Neural progenitor cell (in vitro differentiated cells): ENCODE results near the gene SNX15. TPM values are rescaled to one million over a fixed set of nuclear protein-coding genes. Genes with fewer than 3 reads are reported as not detected.

Experiments used
- DNase-seq: peaks from one replicate; pipeline ENCODE4 v3.0.0-alpha.2; 2016; ENCODE audit warnings: low spot score
- H2AFZ ChIP-seq: fragments of 200-600 bp; sonication (generic); replicated peaks from 2 replicates; pipeline ENCODE4 v1.6.1; 2016; ENCODE audit warnings: antibody characterized with exemption
- H3F3A ChIP-seq: fragments of 200-600 bp; sonication (generic); 2 replicates; pipeline ENCODE4 v1.6.1; 2016; ENCODE audit warnings: antibody characterized with exemption, low read depth
- H3K27ac ChIP-seq: fragments of 200-600 bp; sonication (generic); 2 replicates; pipeline ENCODE4 v1.5.1; 2016; ENCODE audit warnings: mild to moderate bottlenecking
- H3K27me3 ChIP-seq: fragments of 200-600 bp; sonication (generic); 2 replicates; pipeline ENCODE4 v1.6.1; 2016; ENCODE audit warnings: mild to moderate bottlenecking, moderate library complexity
- H3K36me3 ChIP-seq: fragments of 200-600 bp; sonication (generic); 2 replicates; pipeline ENCODE4 v1.5.1; 2016
- H3K4me1 ChIP-seq: fragments of 200-600 bp; sonication (generic); 2 replicates; pipeline ENCODE4 v1.6.1; 2016; ENCODE audit warnings: mixed run types
- H3K4me2 ChIP-seq: fragments of 200-600 bp; sonication (generic); 2 replicates; pipeline ENCODE4 v1.6.1; 2016
- H3K4me3 ChIP-seq: fragments of 200-600 bp; sonication (generic); 2 replicates; pipeline ENCODE4 v1.5.1; 2016
- H3K79me2 ChIP-seq: fragments of 200-600 bp; sonication (generic); 2 replicates; pipeline ENCODE4 v1.6.1; 2016; ENCODE audit warnings: low read depth
- H3K9ac ChIP-seq: fragments of 200-600 bp; sonication (generic); 2 replicates; pipeline ENCODE4 v1.6.1; 2016
- H3K9me3 ChIP-seq: fragments of 200-600 bp; sonication (generic); 2 replicates; pipeline ENCODE4 v1.5.1; 2016; ENCODE audit warnings: low read depth
- H4K20me1 ChIP-seq: fragments of 200-600 bp; sonication (generic); 2 replicates; pipeline ENCODE4 v1.6.1; 2016; ENCODE audit warnings: low read depth
- H3K27ac Mint-ChIP-seq: 3 replicates; pipeline ENCODE4 v1.8.0; 2021; ENCODE audit warnings: mixed read lengths
- H3K27me3 Mint-ChIP-seq: 2 replicates; pipeline ENCODE4 v1.8.0; 2022; ENCODE audit warnings: low read depth, mild to moderate bottlenecking, inconsistent platforms, moderate library complexity, mixed read lengths; ENCODE audit not compliant: insufficient read depth
- H3K36me3 Mint-ChIP-seq: 3 replicates; pipeline ENCODE4 v1.8.0; 2021; ENCODE audit warnings: mixed read lengths
- H3K4me1 Mint-ChIP-seq: 3 replicates; pipeline ENCODE4 v1.8.0; 2021; ENCODE audit warnings: mixed read lengths
- H3K4me3 Mint-ChIP-seq: 3 replicates; pipeline ENCODE4 v1.8.0; 2021; ENCODE audit warnings: mild to moderate bottlenecking, moderate library complexity, mixed read lengths
- H3K9me3 Mint-ChIP-seq: 3 replicates; pipeline ENCODE4 v1.8.0; 2020; ENCODE audit warnings: mixed read lengths
- CTCF ChIP-seq: fragments of 200-600 bp; sonication (generic); IDR thresholded peaks from 2 replicates; pipeline ENCODE4 v1.5.1; 2017; ENCODE audit warnings: antibody characterized with exemption, mild to moderate bottlenecking
- EZH2 ChIP-seq: fragments of 200-600 bp; sonication (generic); IDR thresholded peaks from 2 replicates; pipeline ENCODE4 v1.6.1; 2017; ENCODE audit warnings: antibody characterized with exemption, mild to moderate bottlenecking, moderate library complexity
- EZH2phosphoT487 ChIP-seq: fragments of 200-600 bp; sonication (generic); IDR thresholded peaks from 2 replicates; pipeline ENCODE4 v1.6.1; 2017; ENCODE audit warnings: antibody characterized with exemption
- total RNA-seq: library from RNA; depleted of rRNA; stranded (reverse); fragments of >200 nt; gene quantifications from 2 replicates; pipeline ENCODE4 v1.2.3, GENCODE V29; 2015; ENCODE audit warnings: low replicate concordance

Gene SNX15
- total RNA-seq, 1 donor from 2014 or later, result 10.7 TPM

DNA sequence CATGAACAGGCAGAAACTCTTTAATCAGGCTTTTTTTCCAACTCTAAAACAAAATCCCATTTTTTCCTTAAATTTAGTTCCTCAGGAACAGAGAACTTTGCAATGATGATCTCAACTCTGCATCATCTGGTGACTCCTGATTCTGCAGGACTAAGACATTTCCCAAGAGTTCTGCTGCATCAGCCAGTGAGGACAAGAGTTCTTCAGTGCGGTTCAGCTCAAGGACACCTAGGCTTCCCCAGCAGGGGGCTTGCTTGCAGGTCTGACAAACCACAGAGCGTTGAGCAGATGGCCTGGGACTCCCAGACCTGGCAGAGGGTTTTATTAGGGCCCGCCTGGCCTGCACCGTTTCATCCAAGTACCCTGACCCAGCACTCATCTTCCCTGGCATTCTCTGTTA, 50.2 kb downstream of the SNX15 start:
- no peak for DNase-seq
- TF ChIP-seq EZH2phosphoT487 (no peak), CTCF (no peak), EZH2 (no peak)
- no peak overlapping the region for H3K27ac Mint-ChIP-seq

DNA sequence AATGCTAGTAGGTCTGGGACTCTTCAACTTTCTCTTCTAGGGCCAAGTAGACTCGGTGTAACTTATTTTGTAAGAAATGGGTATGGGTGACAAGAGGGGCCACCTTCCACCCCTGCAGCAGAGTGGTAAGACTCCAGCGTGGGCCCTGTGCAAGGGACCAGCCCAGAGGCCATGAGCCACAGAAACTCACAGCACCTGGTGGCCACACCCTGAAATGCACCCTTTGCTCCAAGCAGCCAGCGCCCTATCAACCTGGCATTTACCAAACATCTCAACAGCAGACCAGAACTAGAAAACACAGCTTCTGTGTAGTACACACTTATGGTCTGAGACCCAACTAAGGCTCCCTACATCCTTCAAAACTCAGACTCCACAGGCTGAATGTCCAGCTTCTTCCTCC, 50.9 kb downstream of the SNX15 start:
- no peak overlapping the region for H3K27ac ChIP-seq
- peaks cover 52% of the 10 kb centered on the region for H3K79me2 ChIP-seq
- no peak overlapping the region for H3K27ac Mint-ChIP-seq
- H3K9me3 ChIP-seq, result no peaks in the 10 kb centered on the region
- H3K36me3 ChIP-seq, result peaks cover 5% of the 10 kb centered on the region
- no peak overlapping the region for H3K4me2 ChIP-seq
- no peak overlapping the region for H3K9ac ChIP-seq
- peaks cover 16% of the 10 kb centered on the region for H4K20me1 ChIP-seq
- H3K4me3 Mint-ChIP-seq, result peak overlapping the region; percentile 18
- no peak overlapping the region for H3K4me3 ChIP-seq
- peaks cover 36% of the 10 kb centered on the region for H3K36me3 Mint-ChIP-seq
- peaks cover 17% of the 10 kb centered on the region for H3F3A ChIP-seq
- no peaks in the 10 kb centered on the region for H3K27me3 ChIP-seq
- H3K4me1 ChIP-seq, result peaks cover 8% of the 10 kb centered on the region
- TF ChIP-seq EZH2phosphoT487 (no peak), CTCF (peak; percentile 67), EZH2 (no peak)
- peaks cover 23% of the 10 kb centered on the region for H3K4me1 Mint-ChIP-seq
- peaks cover 2% of the 10 kb centered on the region for H3K27me3 Mint-ChIP-seq
- peak; percentile 57 for DNase-seq
- no peaks in the 10 kb centered on the region for H3K9me3 Mint-ChIP-seq
- no peak overlapping the region for H2AFZ ChIP-seq

More for the DNA sequence above, 50.2 kb downstream of the SNX15 start:
- Mint-ChIP-seq H3K4me1 (peaks cover 17% of the 10 kb centered on the region), H3K36me3 (peaks cover 34% of the 10 kb centered on the region), H3K27me3 (peaks cover 2% of the 10 kb centered on the region), H3K4me3 (no peak overlapping the region), H3K9me3 (no peaks in the 10 kb centered on the region)
- H3K4me3 ChIP-seq, result no peak overlapping the region
- H3K79me2 ChIP-seq, result peaks cover 45% of the 10 kb centered on the region
- H3K27ac ChIP-seq, result no peak overlapping the region
- H4K20me1 ChIP-seq, result peaks cover 16% of the 10 kb centered on the region
- H3K4me1 ChIP-seq, result peaks cover under 1% of the 10 kb centered on the region
- H2AFZ ChIP-seq, result no peak overlapping the region
- peaks cover 5% of the 10 kb centered on the region for H3K36me3 ChIP-seq
- no peak overlapping the region for H3K9ac ChIP-seq
- H3K27me3 ChIP-seq, result no peaks in the 10 kb centered on the region
- peaks cover 17% of the 10 kb centered on the region for H3F3A ChIP-seq
- no peaks in the 10 kb centered on the region for H3K9me3 ChIP-seq
- no peak overlapping the region for H3K4me2 ChIP-seq

GRCh38 chr11:65078786-65079342, 51.6 kb downstream of the SNX15 start:
- H3K27ac Mint-ChIP-seq, result no peak overlapping the region
- peaks cover 36% of the 10 kb centered on the region for H3K36me3 Mint-ChIP-seq
- H3K27me3 Mint-ChIP-seq, result peaks cover 2% of the 10 kb centered on the region
- H4K20me1 ChIP-seq, result peaks cover 16% of the 10 kb centered on the region
- H3K79me2 ChIP-seq, result peaks cover 59% of the 10 kb centered on the region
- H3K27ac ChIP-seq, result no peak overlapping the region
- peaks cover 5% of the 10 kb centered on the region for H3K36me3 ChIP-seq
- H3K4me3 ChIP-seq, result no peak overlapping the region
- no peak for TF ChIP-seq CTCF
- no peak for TF ChIP-seq EZH2
- no peak for TF ChIP-seq EZH2phosphoT487
- peaks cover 23% of the 10 kb centered on the region for H3K4me1 Mint-ChIP-seq
- H2AFZ ChIP-seq, result no peak overlapping the region
- no peak overlapping the region for H3K4me3 Mint-ChIP-seq
- no peaks in the 10 kb centered on the region for H3K9me3 Mint-ChIP-seq
- DNase-seq, result no peak
- no peak overlapping the region for H3K9ac ChIP-seq
- H3K4me2 ChIP-seq, result no peak overlapping the region
- peaks cover 17% of the 10 kb centered on the region for H3F3A ChIP-seq
- no peaks in the 10 kb centered on the region for H3K27me3 ChIP-seq
- peaks cover 8% of the 10 kb centered on the region for H3K4me1 ChIP-seq
- H3K9me3 ChIP-seq, result no peaks in the 10 kb centered on the region
